GM20431 (cell line): ENCODE results near the gene GMNC.
"Not testable (repeated sequence)": the region's sequence is repeated elsewhere in the genome, so short reads cannot be mapped to it uniquely, and the experiment has no call there.

Experiments used
- in situ Hi-C: fragments of 300-500 bp; cut with MseI, MboI; formaldehyde crosslinking; loops from one replicate; pipeline ENCODE4 v1.15.0; 2020; ENCODE audit warnings: low sequenced_read_pairs; ENCODE audit not compliant: unreplicated experiment

GMNC gene

GRCh38 chr3:190862209-190863118 lies at the start of gene GMNC:
GMNC (minus strand) TSS chr3:190862694; CDS start chr3:190862615, 79 bp downstream.
- in situ Hi-C loops, result no loop called here

GRCh38 chr3:190911382-190911781 lies 48.9 kb upstream of the GMNC start:
- in situ Hi-C loops, result no loop called here

GRCh38 chr3:190909908-190910307 lies 47.4 kb upstream of the GMNC start:
- in situ Hi-C loops, result no loop called here

DNA sequence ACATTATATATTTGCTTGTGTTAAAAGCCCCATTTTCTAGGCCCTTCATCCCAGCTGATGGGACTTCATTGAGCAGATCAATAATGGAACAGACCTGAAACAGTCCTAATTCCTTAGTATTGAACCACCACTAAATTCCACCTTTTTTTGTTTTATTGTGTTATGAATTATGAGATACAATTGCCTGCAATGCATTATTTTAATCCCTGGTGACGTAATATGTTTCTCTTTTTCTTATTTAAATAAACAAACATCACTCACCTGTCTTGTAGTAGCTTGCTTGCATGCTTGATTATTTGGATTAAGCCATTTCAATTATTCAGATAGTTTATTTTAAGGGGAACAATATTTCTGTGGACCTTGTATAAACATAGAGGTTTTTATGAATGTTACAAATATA lies 40.7 kb upstream of the GMNC start:
- in situ Hi-C loops, result no loop called here

DNA sequence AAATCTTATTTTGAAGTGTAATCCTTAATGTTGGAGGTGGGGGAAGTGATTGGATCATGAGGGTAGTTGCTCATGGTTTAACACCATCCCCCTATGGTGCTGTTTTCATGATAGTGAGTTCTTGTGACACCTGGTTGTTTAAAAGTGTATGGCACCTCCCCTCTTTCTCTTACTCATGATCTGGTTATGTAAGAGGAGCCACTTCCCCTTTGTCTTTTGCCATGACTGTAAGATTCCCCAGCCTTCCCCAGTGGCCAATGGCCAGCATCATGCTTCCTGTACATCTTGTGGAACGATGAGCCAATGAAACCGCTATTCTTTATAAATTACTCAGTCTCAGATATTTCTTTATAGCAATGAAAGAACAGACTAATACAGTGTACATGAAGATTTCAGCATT lies 39.8 kb upstream of the GMNC start:
- in situ Hi-C loops, result no loop called here

- in situ Hi-C loops, result no loop called here
Observed at GRCh38 chr3:190892395-190892902, 30.0 kb upstream of the GMNC start.

- in situ Hi-C loops, result no loop called here
Observed at GRCh38 chr3:190886945-190887344, 24.5 kb upstream of the GMNC start.

DNA sequence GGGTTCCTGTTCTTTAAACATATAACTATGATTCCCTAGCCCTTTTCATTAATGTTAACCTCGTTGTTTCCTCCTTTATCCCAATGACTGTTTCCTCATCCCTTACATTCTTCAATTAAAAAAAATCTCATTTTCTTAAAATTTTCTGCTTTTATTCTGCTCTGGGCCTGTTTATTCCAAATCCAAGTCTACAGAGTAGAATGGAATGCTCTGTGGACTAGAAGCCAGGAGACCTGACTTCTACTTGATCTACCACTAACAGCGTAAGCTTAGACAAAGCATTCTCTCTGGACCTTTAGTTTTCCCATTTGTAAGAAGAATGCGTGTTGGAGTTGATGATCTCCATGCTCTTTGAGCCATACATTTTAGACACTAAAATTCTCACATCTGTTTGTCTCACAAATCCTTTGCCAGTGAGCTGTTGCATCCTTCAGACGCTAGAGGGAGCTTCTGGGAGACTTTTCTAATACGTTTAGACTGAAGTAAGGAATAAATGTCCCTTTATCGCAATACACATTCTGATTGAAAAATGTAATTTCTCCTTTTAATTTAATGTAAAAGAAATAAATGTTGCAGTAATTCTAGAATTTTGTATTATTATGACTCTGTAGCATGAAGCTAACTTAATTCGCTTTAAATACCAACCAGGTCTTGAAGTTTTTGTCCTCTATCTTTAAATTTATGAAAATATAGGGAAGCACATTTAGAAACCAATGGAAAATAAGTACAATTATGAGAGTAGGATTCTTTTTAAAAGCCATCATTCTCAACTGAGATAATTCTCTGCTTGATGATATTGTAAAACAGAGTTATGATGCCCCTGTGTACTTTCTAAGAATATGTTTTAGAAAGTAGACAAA lies 21.7 kb upstream of the GMNC start:
- in situ Hi-C loops, result no loop called here

DNA sequence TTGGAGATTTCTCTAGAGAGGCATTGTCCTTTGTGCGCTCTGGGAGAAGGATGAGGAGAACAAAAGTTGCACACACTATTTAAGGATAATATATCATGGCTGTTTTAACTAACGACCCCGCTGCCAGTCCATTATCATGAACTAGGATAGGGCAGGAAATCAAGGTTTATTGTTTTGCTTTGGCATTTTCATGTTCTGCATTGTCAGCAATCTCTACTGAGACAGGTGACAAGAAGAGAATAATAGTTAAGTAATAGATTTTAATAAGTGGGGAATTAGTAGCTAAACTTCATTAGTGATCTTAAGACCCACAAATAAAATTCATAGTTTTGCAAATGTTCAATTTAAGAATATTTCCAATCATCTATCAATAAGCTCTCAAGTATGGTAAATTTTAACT lies 20.6 kb upstream of the GMNC start:
- in situ Hi-C loops, result no loop called here

GRCh38 chr3:190877925-190878324 lies 15.4 kb upstream of the GMNC start:
- in situ Hi-C loops, result no loop called here

GRCh38 chr3:190876433-190876832 lies 13.9 kb upstream of the GMNC start:
- in situ Hi-C loops, result not testable (repeated sequence)

- in situ Hi-C loops, result not testable (repeated sequence)
Observed at GRCh38 chr3:190875061-190875460, 12.6 kb upstream of the GMNC start.

- in situ Hi-C loops, result no loop called here
Observed at GRCh38 chr3:190870127-190870526, 7.6 kb upstream of the GMNC start.

- in situ Hi-C loops, result no loop called here
Observed at GRCh38 chr3:190867071-190867470, 4.6 kb upstream of the GMNC start.

- in situ Hi-C loops, result no loop called here
Observed at GRCh38 chr3:190865828-190866227, 3.3 kb upstream of the GMNC start.

GRCh38 chr3:190865419-190865818 lies 2.9 kb upstream of the GMNC start:
- in situ Hi-C loops, result no loop called here

DNA sequence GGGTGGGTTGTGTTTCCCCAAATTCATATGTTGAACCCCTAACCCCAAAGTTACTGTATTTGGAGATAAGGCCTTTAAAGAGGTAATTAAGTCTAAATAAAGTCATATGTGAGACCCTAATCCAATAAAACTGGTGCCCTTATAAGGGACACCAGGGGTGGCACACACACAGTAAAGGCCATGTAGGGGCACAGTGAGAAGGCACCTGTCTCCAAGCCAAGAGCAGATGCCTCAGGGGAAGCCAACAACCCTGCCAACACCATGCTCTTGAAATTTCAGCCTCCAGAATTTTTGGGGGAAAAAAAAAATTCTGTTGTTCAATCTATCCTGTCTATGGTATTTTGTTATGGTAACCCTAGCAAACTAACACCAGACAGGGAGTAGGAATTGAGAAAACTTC lies 1.5 kb upstream of the GMNC start:
- in situ Hi-C loops, result no loop called here

GRCh38 chr3:190863119-190863465 lies 598 bp upstream of the GMNC start:
- in situ Hi-C loops, result no loop called here

GRCh38 chr3:190860521-190860920 lies 2.0 kb downstream of the GMNC start:
- in situ Hi-C loops, result no loop called here

- in situ Hi-C loops, result no loop called here
Observed at GRCh38 chr3:190855151-190855550, 7.3 kb downstream of the GMNC start.

GRCh38 chr3:190854062-190854461 lies 8.4 kb downstream of the GMNC start:
- in situ Hi-C loops, result no loop called here
